PC-9 (cell line): Measurements from ENCODE around the gene ARL8A.
"Not testable (repeated sequence)": the region's sequence is repeated elsewhere in the genome, so short reads cannot be mapped to it uniquely, and the experiment has no call there.

Experiments used
- EZH2 ChIP-seq: fragments of 200-600 bp; sonication (generic); IDR thresholded peaks from 2 replicates; pipeline ENCODE4 v1.8.0; 2017; ENCODE audit warnings: antibody characterized with exemption, low read depth
- TF ChIP-seq, protein P1 (sequence below): fragments of 200-600 bp; sonication (generic); conservative IDR thresholded peaks from 2 replicates; pipeline ENCODE4 v1.6.1; 2017; ENCODE audit warnings: mixed run types, antibody characterized with exemption, mild to moderate bottlenecking, moderate library complexity

GRCh38 chr1:202141468-202141867 lies 3.1 kb downstream of the ARL8A start:
- TF ChIP-seq, protein P1, sequence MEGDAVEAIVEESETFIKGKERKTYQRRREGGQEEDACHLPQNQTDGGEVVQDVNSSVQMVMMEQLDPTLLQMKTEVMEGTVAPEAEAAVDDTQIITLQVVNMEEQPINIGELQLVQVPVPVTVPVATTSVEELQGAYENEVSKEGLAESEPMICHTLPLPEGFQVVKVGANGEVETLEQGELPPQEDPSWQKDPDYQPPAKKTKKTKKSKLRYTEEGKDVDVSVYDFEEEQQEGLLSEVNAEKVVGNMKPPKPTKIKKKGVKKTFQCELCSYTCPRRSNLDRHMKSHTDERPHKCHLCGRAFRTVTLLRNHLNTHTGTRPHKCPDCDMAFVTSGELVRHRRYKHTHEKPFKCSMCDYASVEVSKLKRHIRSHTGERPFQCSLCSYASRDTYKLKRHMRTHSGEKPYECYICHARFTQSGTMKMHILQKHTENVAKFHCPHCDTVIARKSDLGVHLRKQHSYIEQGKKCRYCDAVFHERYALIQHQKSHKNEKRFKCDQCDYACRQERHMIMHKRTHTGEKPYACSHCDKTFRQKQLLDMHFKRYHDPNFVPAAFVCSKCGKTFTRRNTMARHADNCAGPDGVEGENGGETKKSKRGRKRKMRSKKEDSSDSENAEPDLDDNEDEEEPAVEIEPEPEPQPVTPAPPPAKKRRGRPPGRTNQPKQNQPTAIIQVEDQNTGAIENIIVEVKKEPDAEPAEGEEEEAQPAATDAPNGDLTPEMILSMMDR: not testable (repeated sequence)
- TF ChIP-seq EZH2: not testable (repeated sequence)
